Parathyroid adenoma (tissue), 2 donors: ENCODE results near the gene DPF3.

Experiments
- H2AFZ ChIP-seq: fragments of 300-600 bp; sonication (generic); one replicate; pipeline ENCODE4 v1.7.0; 2017; ENCODE audit warnings: antibody characterized with exemption, mild to moderate bottlenecking
- H3K27ac ChIP-seq: fragments of 300-600 bp; sonication (generic); one replicate; pipeline ENCODE4 v1.7.0; 2017
- H3K27me3 ChIP-seq: fragments of 300-600 bp; sonication (generic); one replicate; pipeline ENCODE4 v1.7.0; 2017; ENCODE audit warnings: low read length; ENCODE audit not compliant: control insufficient read depth, insufficient read depth
- H3K36me3 ChIP-seq: fragments of 300-600 bp; sonication (generic); one replicate; pipeline ENCODE4 v1.7.0; 2017; ENCODE audit warnings: low read length; ENCODE audit not compliant: control insufficient read depth, insufficient read depth
- H3K4me1 ChIP-seq: fragments of 300-600 bp; sonication (generic); one replicate; pipeline ENCODE4 v1.7.0; 2017; ENCODE audit warnings: control low read depth
- H3K4me2 ChIP-seq: fragments of 300-600 bp; sonication (generic); one replicate; pipeline ENCODE4 v1.7.0; 2017; ENCODE audit warnings: low read length
- H3K4me3 ChIP-seq: fragments of 300-600 bp; sonication (generic); one replicate; pipeline ENCODE4 v1.7.0; 2017; ENCODE audit warnings: low read depth, low read length
- H3K79me2 ChIP-seq: fragments of 300-600 bp; sonication (generic); one replicate; pipeline ENCODE4 v1.7.0; 2017; ENCODE audit warnings: control low read depth
- H3K9ac ChIP-seq: fragments of 300-600 bp; sonication (generic); one replicate; pipeline ENCODE4 v1.7.0; 2017; ENCODE audit warnings: mild to moderate bottlenecking
- H3K9me3 ChIP-seq: fragments of 300-600 bp; sonication (generic); one replicate; pipeline ENCODE4 v1.7.0; 2017; ENCODE audit warnings: low read length; ENCODE audit not compliant: control insufficient read depth
- TF ChIP-seq, protein P1 (sequence below): fragments of 300-600 bp; sonication (generic); IDR thresholded peaks from one replicate; pipeline ENCODE4 v1.7.0; 2017; ENCODE audit warnings: antibody characterized with exemption, mild to moderate bottlenecking
- donor health status: primary hyperparathyroidism.

The DPF3 gene

DNA sequence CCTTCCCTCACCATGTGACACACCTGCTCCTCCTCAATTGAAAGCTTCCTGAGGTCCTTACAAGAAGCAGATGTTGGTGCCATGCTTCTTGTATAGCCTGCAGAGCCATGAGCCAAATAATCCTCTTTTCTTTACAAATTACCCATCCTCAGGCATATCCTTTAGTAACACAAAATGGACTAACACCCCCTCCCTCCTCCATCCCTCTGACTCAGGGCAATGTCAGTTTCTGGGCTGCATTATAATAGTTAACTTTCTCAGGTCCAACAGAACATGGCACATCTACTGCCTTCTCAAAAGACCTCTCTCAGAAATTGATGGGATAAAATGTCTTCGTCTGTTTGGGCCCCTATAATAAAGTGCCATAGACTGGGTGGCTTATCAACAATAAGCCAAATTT lies 287.0 kb downstream of the DPF3 start:
- no peak overlapping the region for H3K9ac ChIP-seq
- H3K27me3 ChIP-seq, result no peaks in the 10 kb centered on the region
- no peaks in the 10 kb centered on the region for H3K4me1 ChIP-seq
- TF ChIP-seq, protein P1, sequence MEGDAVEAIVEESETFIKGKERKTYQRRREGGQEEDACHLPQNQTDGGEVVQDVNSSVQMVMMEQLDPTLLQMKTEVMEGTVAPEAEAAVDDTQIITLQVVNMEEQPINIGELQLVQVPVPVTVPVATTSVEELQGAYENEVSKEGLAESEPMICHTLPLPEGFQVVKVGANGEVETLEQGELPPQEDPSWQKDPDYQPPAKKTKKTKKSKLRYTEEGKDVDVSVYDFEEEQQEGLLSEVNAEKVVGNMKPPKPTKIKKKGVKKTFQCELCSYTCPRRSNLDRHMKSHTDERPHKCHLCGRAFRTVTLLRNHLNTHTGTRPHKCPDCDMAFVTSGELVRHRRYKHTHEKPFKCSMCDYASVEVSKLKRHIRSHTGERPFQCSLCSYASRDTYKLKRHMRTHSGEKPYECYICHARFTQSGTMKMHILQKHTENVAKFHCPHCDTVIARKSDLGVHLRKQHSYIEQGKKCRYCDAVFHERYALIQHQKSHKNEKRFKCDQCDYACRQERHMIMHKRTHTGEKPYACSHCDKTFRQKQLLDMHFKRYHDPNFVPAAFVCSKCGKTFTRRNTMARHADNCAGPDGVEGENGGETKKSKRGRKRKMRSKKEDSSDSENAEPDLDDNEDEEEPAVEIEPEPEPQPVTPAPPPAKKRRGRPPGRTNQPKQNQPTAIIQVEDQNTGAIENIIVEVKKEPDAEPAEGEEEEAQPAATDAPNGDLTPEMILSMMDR, result no peak
- no peak overlapping the region for H2AFZ ChIP-seq
- H3K4me3 ChIP-seq, result no peak overlapping the region
- no peak overlapping the region for H3K4me2 ChIP-seq
- H3K36me3 ChIP-seq, result no peaks in the 10 kb centered on the region
- H3K9me3 ChIP-seq, result no peaks in the 10 kb centered on the region
- H3K27ac ChIP-seq, result no peak overlapping the region
- no peaks in the 10 kb centered on the region for H3K79me2 ChIP-seq

DNA sequence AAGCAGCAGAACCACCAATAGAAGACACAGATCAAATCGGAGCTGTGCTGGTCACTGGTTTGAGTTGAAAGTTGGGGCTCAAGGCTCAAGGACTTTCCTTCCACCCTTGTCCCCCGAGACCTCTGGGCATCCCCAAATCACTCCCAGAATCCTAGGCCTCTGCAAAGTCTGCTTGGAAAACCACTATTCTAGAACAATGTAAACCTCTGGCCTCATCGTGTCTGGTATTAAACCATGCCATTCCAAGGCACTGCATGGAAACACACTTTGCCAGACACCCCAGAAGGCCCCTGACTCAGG lies 288.0 kb downstream of the DPF3 start:
- H3K27me3 ChIP-seq, result no peaks in the 10 kb centered on the region
- no peaks in the 10 kb centered on the region for H3K4me1 ChIP-seq
- no peaks in the 10 kb centered on the region for H3K36me3 ChIP-seq
- TF ChIP-seq, protein P1, result no peak
- H3K79me2 ChIP-seq, result no peaks in the 10 kb centered on the region
- no peak overlapping the region for H3K27ac ChIP-seq
- H3K9me3 ChIP-seq, result no peaks in the 10 kb centered on the region
- no peak overlapping the region for H2AFZ ChIP-seq
- H3K9ac ChIP-seq, result no peak overlapping the region
- H3K4me2 ChIP-seq, result no peak overlapping the region
- no peak overlapping the region for H3K4me3 ChIP-seq

DNA sequence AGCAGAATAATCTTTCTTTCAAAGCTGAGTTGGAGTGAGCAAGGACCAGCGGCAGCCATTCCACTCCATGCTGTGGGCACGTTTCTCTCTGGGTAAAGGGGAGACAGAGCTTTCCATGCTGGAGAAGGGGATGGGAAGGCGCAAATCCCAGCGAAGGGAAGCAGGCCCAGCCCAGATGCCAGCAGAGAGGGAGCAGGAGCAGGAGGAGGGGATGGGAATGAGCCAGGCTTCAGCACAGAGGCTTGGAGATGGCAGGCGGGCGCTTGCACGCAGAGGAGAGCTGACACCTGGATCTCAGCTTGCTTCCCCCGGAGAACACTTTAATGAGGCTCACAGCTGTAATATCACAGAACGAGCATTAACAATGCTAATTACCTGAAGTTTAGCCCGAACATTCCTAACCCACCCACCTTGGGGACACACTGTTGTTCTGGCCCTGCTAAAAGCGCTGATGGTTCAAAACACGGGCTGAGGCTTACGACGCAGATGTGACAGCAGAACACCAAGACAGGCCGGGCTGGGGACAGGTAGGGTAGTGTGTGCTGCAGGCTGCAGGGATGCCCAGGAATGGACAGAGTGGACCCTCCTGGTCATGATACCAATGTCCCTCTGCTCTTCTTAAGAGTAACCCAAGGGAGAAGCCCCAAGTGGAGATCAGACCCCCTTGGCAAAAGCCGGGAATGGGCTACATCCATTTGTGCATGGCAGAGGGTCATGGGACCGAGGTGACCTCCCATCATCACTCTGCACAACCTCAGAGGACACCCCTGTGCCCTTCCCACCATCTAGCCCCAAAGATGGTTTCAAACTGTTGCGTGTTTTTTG lies 288.6 kb downstream of the DPF3 start:
- Histone ChIP-seq H3K27ac (no peak overlapping the region), H3K79me2 (no peaks in the 10 kb centered on the region), H3K27me3 (no peaks in the 10 kb centered on the region), H3K4me1 (no peaks in the 10 kb centered on the region), H2AFZ (no peak overlapping the region), H3K9me3 (no peaks in the 10 kb centered on the region), H3K36me3 (no peaks in the 10 kb centered on the region), H3K4me2 (no peak overlapping the region), H3K4me3 (no peak overlapping the region), H3K9ac (no peak overlapping the region)
- TF ChIP-seq, protein P1, result no peak

DNA sequence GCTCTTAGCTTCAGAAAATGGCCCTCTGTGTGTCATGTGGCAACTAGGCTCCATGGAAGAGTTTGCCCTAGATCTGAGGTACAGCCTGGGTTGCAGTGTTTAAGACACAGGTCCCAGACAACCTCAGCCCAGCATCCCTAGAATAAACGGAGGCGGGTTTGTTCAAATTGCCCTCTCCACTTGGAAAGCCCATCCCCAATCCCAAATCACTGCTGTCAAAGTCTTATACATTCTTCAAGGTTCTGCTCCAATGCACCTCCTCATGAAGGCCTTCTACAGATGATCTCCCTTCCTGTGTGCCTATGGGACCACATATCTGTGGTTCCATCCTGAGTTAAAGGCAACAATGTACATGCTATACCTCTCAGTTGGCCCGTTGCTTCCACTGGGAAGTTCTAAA lies 289.8 kb downstream of the DPF3 start:
- H3K9ac ChIP-seq, result no peak overlapping the region
- no peaks in the 10 kb centered on the region for H3K79me2 ChIP-seq
- H3K27ac ChIP-seq, result no peak overlapping the region
- H3K4me1 ChIP-seq, result no peaks in the 10 kb centered on the region
- H3K4me3 ChIP-seq, result no peak overlapping the region
- H3K9me3 ChIP-seq, result no peaks in the 10 kb centered on the region
- H3K27me3 ChIP-seq, result no peaks in the 10 kb centered on the region
- H3K36me3 ChIP-seq, result no peaks in the 10 kb centered on the region
- no peak overlapping the region for H3K4me2 ChIP-seq
- no peak overlapping the region for H2AFZ ChIP-seq
- TF ChIP-seq, protein P1, result no peak

DNA sequence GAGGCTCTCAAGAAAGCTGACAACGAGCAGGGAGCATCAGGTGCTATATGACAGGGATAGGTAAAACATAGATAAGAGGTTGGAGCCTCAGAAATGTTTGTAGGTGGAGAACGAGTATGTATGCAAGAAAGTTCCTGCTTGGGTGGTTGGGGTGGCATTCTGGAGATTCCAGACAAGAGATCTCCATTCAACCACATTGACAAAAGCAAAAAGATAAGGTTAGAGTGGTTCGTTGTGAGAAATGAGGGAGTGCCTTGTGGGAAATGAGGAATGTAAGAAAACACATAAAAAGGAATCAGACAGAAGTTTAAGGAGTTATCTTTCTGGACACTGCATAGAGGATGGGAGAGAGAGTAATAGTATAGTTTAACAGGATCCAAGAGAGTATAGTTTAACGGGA lies 290.3 kb downstream of the DPF3 start:
- Histone ChIP-seq H3K9ac (no peak overlapping the region), H3K27ac (no peak overlapping the region), H3K27me3 (no peaks in the 10 kb centered on the region), H3K36me3 (no peaks in the 10 kb centered on the region), H3K4me1 (no peaks in the 10 kb centered on the region), H3K9me3 (no peaks in the 10 kb centered on the region), H3K4me3 (no peak overlapping the region), H2AFZ (no peak overlapping the region), H3K79me2 (no peaks in the 10 kb centered on the region), H3K4me2 (no peak overlapping the region)
- TF ChIP-seq, protein P1, result no peak
